ENCODE results near the gene CYP39A1. TPM values are rescaled to one million over a fixed set of nuclear protein-coding genes. Genes with fewer than 3 reads are reported as not detected.

The CYP39A1 gene
- total and polyA plus RNA-seq, 8 donors: 1.8 to 11.6 (median 7.8) TPM; not detected in 1

GRCh38 chr6:46687619-46688097 is 35.0 kb upstream of the CYP39A1 start, which contains the start of gene TDRD6:
TDRD6 (plus strand) TSS chr6:46687885; CDS start chr6:46688129, 244 bp downstream.
- no peaks in the 10 kb centered on the region for H3K4me1 ChIP-seq
- DNase-seq: no peak
- H3K36me3 ChIP-seq: no peaks in the 10 kb centered on the region
- TF ChIP-seq POLR2A (IDR thresholded peaks at IDR 0.05) (no peak), CTCF (IDR thresholded peaks at IDR 0.05) (no peak), POLR2AphosphoS5 (IDR thresholded peaks at IDR 0.05) (no peak), EP300 (IDR thresholded peaks at IDR 0.05) (no peak)
- no peak within 1 kb of the TSS for H3K4me3 ChIP-seq
- H3K27ac ChIP-seq: no peak within 1 kb of the TSS
- H3K27me3 ChIP-seq: no peaks in the 10 kb centered on the region
- peaks cover 0 to 6% (median 0%) of the 10 kb centered on the region in 4 donors for H3K9me3 ChIP-seq
- 88 to 96% (median 90%) methylated on average over 17 to 41 of the region's 41 CpGs for WGBS, 5 donors
- intact Hi-C loops (cut with DNase I; ENCODE audit: low total_unique reads): no loop called here

- DNase-seq: no peak
- Histone ChIP-seq H3K36me3 (no peaks in the 10 kb centered on the region), H3K4me3 (no peak overlapping the region), H3K27me3 (no peaks in the 10 kb centered on the region), H3K27ac (no peak overlapping the region), H3K4me1 (no peaks in the 10 kb centered on the region), H3K9me3 (peaks cover 0 to 6% (median 0%) of the 10 kb centered on the region in 4 donors)
- intact Hi-C loops (cut with DNase I; ENCODE audit: low total_unique reads): no loop called here
- no peak for TF ChIP-seq CTCF (IDR thresholded peaks at IDR 0.05)
- TF ChIP-seq POLR2AphosphoS5 (IDR thresholded peaks at IDR 0.05): no peak
- TF ChIP-seq EP300 (IDR thresholded peaks at IDR 0.05): no peak
- no peak for TF ChIP-seq POLR2A (IDR thresholded peaks at IDR 0.05)
- WGBS, 5 donors: 68 to 75% (median 73%) methylated on average over 4 of the region's 4 CpGs
Observed at GRCh38 chr6:46684771-46685170, 32.2 kb upstream of the CYP39A1 start.

- TF ChIP-seq POLR2AphosphoS5 (IDR thresholded peaks at IDR 0.05) (no peak), CTCF (IDR thresholded peaks at IDR 0.05) (no peak), POLR2A (IDR thresholded peaks at IDR 0.05) (no peak), EP300 (IDR thresholded peaks at IDR 0.05) (no peak)
- H3K27ac ChIP-seq: no peak overlapping the region
- no peaks in the 10 kb centered on the region for H3K4me1 ChIP-seq
- 67 to 83% (median 77%) methylated on average over 4 of the region's 4 CpGs for WGBS, 5 donors
- no peak overlapping the region for H3K4me3 ChIP-seq
- intact Hi-C loops (cut with DNase I; ENCODE audit: low total_unique reads): no loop called here
- H3K9me3 ChIP-seq: no peaks in the 10 kb centered on the region
- H3K27me3 ChIP-seq: no peaks in the 10 kb centered on the region
- H3K36me3 ChIP-seq: peaks cover 0 to 48% (median 29%) of the 10 kb centered on the region in 4 donors
- DNase-seq: peak in 1 of 2 donors; percentile 7
Observed at GRCh38 chr6:46677314-46677654, 24.7 kb upstream of the CYP39A1 start.

GRCh38 chr6:46676604-46677313 is 24.1 kb upstream of the CYP39A1 start:
- H3K4me3 ChIP-seq: no peak overlapping the region
- WGBS, 5 donors: 86 to 91% (median 88%) methylated on average over 6 of the region's 6 CpGs
- no peaks in the 10 kb centered on the region for H3K27me3 ChIP-seq
- peaks cover 0 to 52% (median 30%) of the 10 kb centered on the region in 4 donors for H3K36me3 ChIP-seq
- H3K27ac ChIP-seq: no peak overlapping the region
- no peaks in the 10 kb centered on the region for H3K9me3 ChIP-seq
- no peak for DNase-seq
- H3K4me1 ChIP-seq: no peaks in the 10 kb centered on the region
- intact Hi-C loops (cut with DNase I; ENCODE audit: low total_unique reads): no loop called here
- TF ChIP-seq POLR2AphosphoS5 (IDR thresholded peaks at IDR 0.05) (no peak), CTCF (IDR thresholded peaks at IDR 0.05) (no peak), EP300 (IDR thresholded peaks at IDR 0.05) (no peak), POLR2A (IDR thresholded peaks at IDR 0.05) (no peak)

Measured in stomach (tissue), 9 donors.